ENCODE data around the gene DISP3. TPM values are rescaled to one million over a fixed set of nuclear protein-coding genes. Genes with fewer than 3 reads are reported as not detected.

The DISP3 gene
- total RNA-seq, 1 experiment from 2014 or later = 2.3 TPM

DNA sequence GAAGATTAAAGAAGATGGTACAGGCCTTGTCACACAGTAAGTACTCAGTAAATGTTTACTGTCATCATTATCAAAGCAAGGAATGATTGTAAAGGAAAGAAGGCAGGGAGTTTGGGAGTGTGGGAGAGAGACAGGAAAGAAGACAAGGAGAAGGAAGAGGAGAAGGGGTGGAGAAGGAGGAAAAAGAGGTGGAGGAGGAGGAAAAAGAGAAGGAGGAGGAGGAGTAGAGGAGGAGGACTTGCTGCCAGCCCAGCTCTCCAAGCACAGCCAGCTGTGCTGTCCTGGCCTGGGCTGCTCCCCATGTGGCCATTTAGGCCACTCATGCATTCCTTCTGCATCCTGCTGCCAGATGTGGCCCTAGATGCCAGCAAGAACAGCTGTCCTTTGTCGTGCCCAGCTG lies 7.5 kb upstream of the DISP3 start:
- Histone ChIP-seq H3K79me2 (ENCODE audit: insufficient read depth, low read length) (no peaks in the 10 kb centered on the region), H2AFZ (ENCODE audit: low read depth, low read length, poor library complexity, severe bottlenecking) (no peak overlapping the region), H3K36me3 (ENCODE audit: control insufficient read depth in 1 of 2, insufficient read depth in 2 of 2, low read length in 2 of 2) (no peaks in the 10 kb centered on the region), H3K27ac (ENCODE audit: low read depth, low read length) (no peak overlapping the region), H3K9me2 (ENCODE audit: insufficient read depth) (no peaks in the 10 kb centered on the region), H3K9ac (ENCODE audit: low read length) (no peak overlapping the region), H3K4me3 (replicated peaks in 1 of 2; ENCODE audit: low read depth in 1 of 2, low read length in 2 of 2) (no peak overlapping the region), H3K27me3 (ENCODE audit: insufficient read depth, low read length) (peaks cover 63% of the 10 kb centered on the region), H3K4me1 (ENCODE audit: control insufficient read depth in 1 of 2, insufficient read depth in 2 of 2, low read length in 2 of 2) (no peaks in the 10 kb centered on the region), H3K4me2 (ENCODE audit: low read length) (no peak overlapping the region), H3K9me3 (ENCODE audit: control insufficient read depth in 1 of 2, insufficient read depth in 1 of 2, low read depth in 1 of 2, low read length in 2 of 2) (no peaks in the 10 kb centered on the region), H4K20me1 (ENCODE audit: insufficient read depth) (no peaks in the 10 kb centered on the region)
- ChIA-PET POLR2A (no interaction called here), RAD21 (ENCODE audit: low non-redundant PET in 1 of 2, low total read pairs in 2 of 2, uncharacterized antibody in 2 of 2, unreplicated experiment in 2 of 2) (no interaction called here), CTCF (no interaction called here)
- BruUV-seq (replicated peaks) = no TSS peak
- no peak for ATAC-seq
- intact Hi-C loops (cut with micrococcal nuclease) = no loop called here
- DNase-seq (ENCODE audit: low read depth, low spot score) = no peak
- no peak for TF ChIP-seq EZH2 (IDR thresholded peaks at IDR 0.05)
- no peak for TF ChIP-seq ELF1 (IDR thresholded peaks at IDR 0.05; ENCODE audit: borderline replicate concordance, low read depth)
- no peak for TF ChIP-seq SIN3A (IDR thresholded peaks at IDR 0.05; ENCODE audit: low read depth)
- TF ChIP-seq CBX3 (IDR thresholded peaks at IDR 0.05; ENCODE audit: low read depth) = no peak
- TF ChIP-seq, protein P1, sequence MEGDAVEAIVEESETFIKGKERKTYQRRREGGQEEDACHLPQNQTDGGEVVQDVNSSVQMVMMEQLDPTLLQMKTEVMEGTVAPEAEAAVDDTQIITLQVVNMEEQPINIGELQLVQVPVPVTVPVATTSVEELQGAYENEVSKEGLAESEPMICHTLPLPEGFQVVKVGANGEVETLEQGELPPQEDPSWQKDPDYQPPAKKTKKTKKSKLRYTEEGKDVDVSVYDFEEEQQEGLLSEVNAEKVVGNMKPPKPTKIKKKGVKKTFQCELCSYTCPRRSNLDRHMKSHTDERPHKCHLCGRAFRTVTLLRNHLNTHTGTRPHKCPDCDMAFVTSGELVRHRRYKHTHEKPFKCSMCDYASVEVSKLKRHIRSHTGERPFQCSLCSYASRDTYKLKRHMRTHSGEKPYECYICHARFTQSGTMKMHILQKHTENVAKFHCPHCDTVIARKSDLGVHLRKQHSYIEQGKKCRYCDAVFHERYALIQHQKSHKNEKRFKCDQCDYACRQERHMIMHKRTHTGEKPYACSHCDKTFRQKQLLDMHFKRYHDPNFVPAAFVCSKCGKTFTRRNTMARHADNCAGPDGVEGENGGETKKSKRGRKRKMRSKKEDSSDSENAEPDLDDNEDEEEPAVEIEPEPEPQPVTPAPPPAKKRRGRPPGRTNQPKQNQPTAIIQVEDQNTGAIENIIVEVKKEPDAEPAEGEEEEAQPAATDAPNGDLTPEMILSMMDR (IDR thresholded peaks at IDR 0.05 in 2 of 3, conservative IDR thresholded peaks at IDR 0.05 in 1 of 3; ENCODE audit: borderline replicate concordance in 1 of 3, insufficient read depth in 1 of 3, low read depth in 2 of 3, low read length in 2 of 3) = no peak
- no peak for TF ChIP-seq YY1 (IDR thresholded peaks at IDR 0.05; ENCODE audit: extremely low read depth, insufficient replicate concordance, low read depth, low read length)
- TF ChIP-seq RAD21 (IDR thresholded peaks at IDR 0.05; ENCODE audit: low read depth) = no peak
- TF ChIP-seq CEBPB (IDR thresholded peaks at IDR 0.05; ENCODE audit: low read depth) = no peak
- TF ChIP-seq ZFX (IDR thresholded peaks at IDR 0.05) = no peak
- TF ChIP-seq EGR1 (IDR thresholded peaks at IDR 0.05; ENCODE audit: low read depth) = no peak
- no peak for TF ChIP-seq ZNF274 (IDR thresholded peaks at IDR 0.05; ENCODE audit: low read depth, low read length)
- no peak for TF ChIP-seq EZH2phosphoT487 (IDR thresholded peaks at IDR 0.05; ENCODE audit: borderline replicate concordance)
- TF ChIP-seq, protein P2, sequence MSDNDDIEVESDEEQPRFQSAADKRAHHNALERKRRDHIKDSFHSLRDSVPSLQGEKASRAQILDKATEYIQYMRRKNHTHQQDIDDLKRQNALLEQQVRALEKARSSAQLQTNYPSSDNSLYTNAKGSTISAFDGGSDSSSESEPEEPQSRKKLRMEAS (IDR thresholded peaks at IDR 0.05) = no peak
- TF ChIP-seq, protein P3, sequence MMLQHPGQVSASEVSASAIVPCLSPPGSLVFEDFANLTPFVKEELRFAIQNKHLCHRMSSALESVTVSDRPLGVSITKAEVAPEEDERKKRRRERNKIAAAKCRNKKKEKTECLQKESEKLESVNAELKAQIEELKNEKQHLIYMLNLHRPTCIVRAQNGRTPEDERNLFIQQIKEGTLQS (IDR thresholded peaks at IDR 0.05) = no peak
- no peak for TF ChIP-seq FOSL1 (IDR thresholded peaks at IDR 0.05; ENCODE audit: low read depth)
- TF ChIP-seq POLR2A (IDR thresholded peaks at IDR 0.05; ENCODE audit: borderline replicate concordance, extremely low read depth, insufficient read depth, insufficient read length) = no peak
- no peak for TF ChIP-seq JUND (IDR thresholded peaks at IDR 0.05)
- no peak for TF ChIP-seq TCF7L2 (IDR thresholded peaks at IDR 0.05; ENCODE audit: borderline replicate concordance, extremely low read depth, insufficient read depth, insufficient read length)
- TF ChIP-seq SP1 (IDR thresholded peaks at IDR 0.05; ENCODE audit: low read depth) = no peak
- TF ChIP-seq POLR2AphosphoS5 (IDR thresholded peaks at IDR 0.05; ENCODE audit: low read depth, low read length) = no peak

Measured in HCT116 (cell line).